Activated T-cell treated with anti-CD3 and anti-CD28 coated beads, Interleukin-2, amount 50 U/mL, for 24 hours (primary cell): ENCODE data around the gene JAZF1.

Experiments used
- DNase-seq: peaks from one replicate; pipeline ENCODE4 v3.0.0-alpha.2; 2020
- H3K27ac Mint-ChIP-seq: 2 replicates; pipeline ENCODE4 v1.8.0; 2020; ENCODE audit warnings: mild to moderate bottlenecking, mixed read lengths
- H3K27me3 Mint-ChIP-seq: 2 replicates; pipeline ENCODE4 v1.8.0; 2020; ENCODE audit warnings: mixed read lengths
- H3K36me3 Mint-ChIP-seq: 2 replicates; pipeline ENCODE4 v1.8.0; 2020; ENCODE audit warnings: low read depth, mixed read lengths
- H3K4me1 Mint-ChIP-seq: 2 replicates; pipeline ENCODE4 v1.8.0; 2020; ENCODE audit warnings: low read depth, mixed read lengths
- H3K4me3 Mint-ChIP-seq: 2 replicates; pipeline ENCODE4 v1.8.0; 2020; ENCODE audit warnings: mild to moderate bottlenecking, moderate library complexity, mixed read lengths
- H3K9me3 Mint-ChIP-seq: 2 replicates; pipeline ENCODE4 v1.8.0; 2020; ENCODE audit warnings: mixed read lengths

JAZF1 gene

DNA sequence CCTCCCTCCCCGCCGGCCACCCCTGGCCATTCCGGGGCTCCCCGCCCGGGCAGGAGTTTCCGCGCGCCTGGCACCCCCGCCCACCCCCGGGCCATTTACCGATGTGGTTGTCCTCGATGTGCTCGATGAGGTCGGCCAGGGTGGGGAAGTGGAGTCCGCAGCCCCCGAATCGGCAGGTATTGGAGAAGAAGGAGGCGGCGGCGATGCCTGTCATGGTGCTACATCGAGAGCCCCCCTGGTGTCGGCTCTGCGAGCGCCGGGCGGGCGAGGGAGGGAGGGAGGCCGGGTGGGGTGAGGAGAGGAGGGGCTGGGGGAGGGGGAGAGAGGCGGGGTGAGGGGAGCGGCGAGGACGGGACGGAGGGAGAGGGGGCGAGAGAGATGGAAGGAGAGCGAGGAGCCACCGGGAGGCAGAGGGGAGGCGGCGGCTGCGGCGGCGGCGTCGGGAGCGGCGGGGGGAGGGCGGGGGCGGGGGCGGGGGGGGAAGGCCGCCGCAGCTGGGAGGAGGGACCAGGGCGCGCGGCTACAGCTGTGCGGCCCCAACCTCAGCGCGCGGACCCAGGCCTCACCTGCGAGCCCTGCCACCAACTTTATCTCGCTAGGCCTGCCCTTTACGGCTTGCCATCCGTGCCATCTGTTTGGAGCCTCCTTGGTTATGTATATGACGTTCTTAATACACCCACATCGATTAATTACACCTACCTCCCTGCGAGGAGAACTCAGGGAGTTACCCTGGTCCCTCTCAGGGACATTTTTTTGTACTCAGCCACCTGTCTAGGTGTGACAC lies at the start of gene JAZF1:
TSS of gene JAZF1 (minus strand) at position 432 of the 784 bp plus-strand sequence.
- Mint-ChIP-seq H3K4me3 (peak within 1 kb of the TSS; percentile 79), H3K36me3 (no peaks in the 10 kb centered on the region), H3K27me3 (peaks cover 10% of the 10 kb centered on the region), H3K27ac (peak within 1 kb of the TSS; percentile 29), H3K4me1 (peaks cover 37% of the 10 kb centered on the region), H3K9me3 (no peaks in the 10 kb centered on the region)
- DNase-seq = peak; percentile 73

DNA sequence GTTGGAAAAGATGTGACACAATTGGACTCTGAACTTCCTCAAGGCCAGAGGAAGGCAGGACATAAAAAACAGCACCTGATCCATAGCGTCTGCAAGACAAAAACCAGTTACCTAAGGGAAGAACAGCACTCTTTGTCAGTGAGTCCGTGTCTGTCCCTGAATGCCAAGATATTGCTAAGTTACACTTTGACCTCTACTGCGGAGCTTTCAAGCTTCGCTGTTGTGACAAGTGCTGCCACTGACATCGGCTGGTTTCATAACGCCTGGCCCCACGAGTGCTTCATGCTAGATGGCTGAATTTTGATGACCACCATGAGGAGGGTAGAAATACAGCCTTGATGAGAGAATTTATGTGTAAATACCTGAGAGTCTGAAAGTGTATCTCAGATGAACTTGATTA lies 49.7 kb upstream of the JAZF1 start:
- no peak overlapping the region for H3K27ac Mint-ChIP-seq
- no peaks in the 10 kb centered on the region for H3K36me3 Mint-ChIP-seq
- H3K4me1 Mint-ChIP-seq = no peaks in the 10 kb centered on the region

DNA sequence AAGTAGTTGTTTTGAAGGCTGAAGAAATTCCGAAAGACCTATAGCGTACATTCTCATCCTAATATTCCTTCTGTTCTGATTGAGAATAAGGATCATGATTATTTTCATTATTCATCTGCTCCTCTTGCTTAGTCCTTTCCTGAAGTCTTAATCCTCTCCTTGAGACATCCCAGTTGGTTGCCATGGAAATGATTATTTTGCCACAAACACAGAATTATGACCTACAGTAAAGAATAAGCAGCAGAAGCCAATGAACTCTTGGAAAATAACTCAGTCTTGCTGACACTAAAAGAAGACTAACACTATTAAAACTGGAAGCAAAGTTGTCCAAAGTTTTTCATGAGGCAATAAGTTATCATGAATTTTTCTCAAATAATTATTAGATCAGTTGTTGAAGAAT lies 47.8 kb upstream of the JAZF1 start:
- DNase-seq = no peak
- Mint-ChIP-seq H3K4me1 (no peaks in the 10 kb centered on the region), H3K9me3 (no peaks in the 10 kb centered on the region), H3K27ac (no peak overlapping the region), H3K4me3 (no peak overlapping the region), H3K36me3 (no peaks in the 10 kb centered on the region), H3K27me3 (peaks cover 50% of the 10 kb centered on the region)

More for the DNA sequence above, 49.7 kb upstream of the JAZF1 start:
- H3K4me3 Mint-ChIP-seq = no peak overlapping the region
- no peaks in the 10 kb centered on the region for H3K9me3 Mint-ChIP-seq
- DNase-seq = no peak
- H3K27me3 Mint-ChIP-seq = peaks cover 53% of the 10 kb centered on the region

DNA sequence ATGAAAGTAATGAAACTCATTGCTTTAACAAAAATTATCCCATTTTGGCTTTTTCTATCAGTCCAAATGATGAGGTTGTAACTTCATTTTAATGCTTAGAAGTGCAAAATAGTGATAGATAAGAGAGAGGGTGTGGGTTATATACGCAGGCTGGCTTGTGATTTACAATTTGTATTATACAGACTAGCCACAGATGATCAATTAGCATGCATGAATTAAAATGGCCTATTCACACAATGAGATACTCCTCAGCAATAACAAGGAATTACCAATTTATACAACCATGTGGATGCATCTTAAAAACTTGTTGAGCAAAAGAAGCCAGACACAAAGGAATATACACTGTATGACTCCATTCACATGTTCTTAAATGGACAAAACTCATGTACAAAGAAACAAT lies 45.4 kb upstream of the JAZF1 start:
- no peaks in the 10 kb centered on the region for H3K4me1 Mint-ChIP-seq
- no peak overlapping the region for H3K4me3 Mint-ChIP-seq
- H3K36me3 Mint-ChIP-seq = no peaks in the 10 kb centered on the region
- DNase-seq = no peak
- H3K27me3 Mint-ChIP-seq = peaks cover 37% of the 10 kb centered on the region
- H3K27ac Mint-ChIP-seq = no peak overlapping the region
- H3K9me3 Mint-ChIP-seq = no peaks in the 10 kb centered on the region

DNA sequence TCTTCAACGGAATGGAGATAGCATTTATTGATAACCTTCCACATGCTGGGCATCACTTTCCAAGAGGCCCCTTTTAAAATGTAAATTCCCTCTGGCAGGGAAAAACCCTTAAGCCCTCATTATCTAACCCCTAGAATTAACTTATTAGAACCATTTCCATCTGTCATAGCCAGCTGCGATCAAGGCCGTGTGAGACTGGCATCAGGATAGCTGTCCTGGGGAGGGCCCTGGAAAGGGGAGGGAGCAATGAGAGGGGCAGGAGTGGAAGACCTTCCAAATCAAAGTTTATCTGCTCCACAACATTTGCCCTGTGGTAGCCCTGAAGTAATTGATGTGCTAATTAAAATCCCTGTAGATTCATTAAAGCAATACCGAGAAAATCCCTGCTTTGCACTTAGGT lies 45.0 kb upstream of the JAZF1 start:
- no peaks in the 10 kb centered on the region for H3K9me3 Mint-ChIP-seq
- H3K4me3 Mint-ChIP-seq = no peak overlapping the region
- H3K4me1 Mint-ChIP-seq = no peaks in the 10 kb centered on the region
- no peak overlapping the region for H3K27ac Mint-ChIP-seq
- H3K36me3 Mint-ChIP-seq = no peaks in the 10 kb centered on the region
- no peak for DNase-seq
- H3K27me3 Mint-ChIP-seq = peaks cover 41% of the 10 kb centered on the region

DNA sequence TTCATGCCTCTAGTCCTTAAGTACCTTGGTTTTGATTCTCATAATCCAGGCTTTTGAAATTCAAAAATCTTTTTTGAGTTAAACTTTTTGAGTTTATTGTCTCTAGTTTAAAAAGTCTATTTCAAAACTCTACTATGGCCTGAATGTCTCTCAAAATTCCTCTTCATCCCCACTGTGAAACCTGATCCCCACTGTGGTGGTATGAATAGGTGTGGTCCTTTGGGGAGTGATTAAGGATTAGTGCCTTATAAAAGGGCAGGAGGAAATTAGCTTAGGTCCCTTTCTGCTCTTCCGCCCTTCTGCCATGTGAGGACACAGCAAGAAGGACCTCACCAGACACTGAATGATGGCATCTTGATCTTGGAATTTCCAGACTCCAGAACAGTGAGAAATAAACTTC lies 44.1 kb upstream of the JAZF1 start:
- H3K4me3 Mint-ChIP-seq = no peak overlapping the region
- peaks cover 40% of the 10 kb centered on the region for H3K27me3 Mint-ChIP-seq
- no peak for DNase-seq
- no peaks in the 10 kb centered on the region for H3K36me3 Mint-ChIP-seq
- no peaks in the 10 kb centered on the region for H3K9me3 Mint-ChIP-seq
- H3K4me1 Mint-ChIP-seq = no peaks in the 10 kb centered on the region
- H3K27ac Mint-ChIP-seq = no peak overlapping the region

DNA sequence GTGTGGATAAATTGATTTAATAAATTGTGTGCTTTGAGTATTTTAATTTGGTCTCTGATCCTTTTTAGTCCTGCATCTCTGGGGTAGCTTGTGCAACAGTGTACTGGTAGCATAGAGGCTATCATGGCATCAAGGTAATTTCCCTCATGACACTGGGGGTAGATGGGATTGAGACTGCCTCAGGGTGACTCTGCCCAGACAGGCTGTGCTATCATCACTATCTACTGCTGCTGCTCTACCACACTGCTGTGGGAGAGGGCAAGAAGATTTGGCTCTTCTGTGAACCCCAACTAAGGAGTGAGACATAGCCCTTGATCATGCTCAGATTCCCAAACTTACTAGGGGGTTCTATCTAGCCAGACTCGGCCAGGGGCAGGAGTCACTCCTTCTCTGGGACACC lies 43.6 kb upstream of the JAZF1 start:
- Mint-ChIP-seq H3K36me3 (no peaks in the 10 kb centered on the region), H3K27ac (no peak overlapping the region), H3K4me1 (no peaks in the 10 kb centered on the region), H3K9me3 (no peaks in the 10 kb centered on the region), H3K4me3 (no peak overlapping the region), H3K27me3 (peaks cover 45% of the 10 kb centered on the region)
- no peak for DNase-seq

DNA sequence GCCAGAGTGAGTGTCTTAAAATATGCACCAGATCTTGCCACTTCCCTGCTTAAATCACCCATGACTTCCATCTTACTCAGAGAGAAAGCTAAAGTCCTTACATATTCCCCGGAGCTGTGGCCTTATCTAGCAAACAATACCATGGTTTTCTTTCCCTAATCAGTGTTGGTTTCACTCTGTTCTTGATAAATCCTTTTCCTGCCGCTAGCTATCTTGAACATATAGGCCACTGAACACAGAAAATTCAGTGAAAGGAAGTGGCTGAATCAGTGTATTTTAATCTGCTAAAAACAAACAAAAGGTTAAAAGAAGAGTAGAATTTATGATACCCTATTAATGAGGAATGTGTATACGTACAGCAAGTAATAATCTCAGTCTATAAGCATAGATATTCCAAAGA lies 42.0 kb upstream of the JAZF1 start:
- Mint-ChIP-seq H3K27ac (no peak overlapping the region), H3K27me3 (peaks cover 52% of the 10 kb centered on the region), H3K9me3 (no peaks in the 10 kb centered on the region), H3K4me1 (no peaks in the 10 kb centered on the region), H3K36me3 (no peaks in the 10 kb centered on the region), H3K4me3 (no peak overlapping the region)
- DNase-seq = no peak

DNA sequence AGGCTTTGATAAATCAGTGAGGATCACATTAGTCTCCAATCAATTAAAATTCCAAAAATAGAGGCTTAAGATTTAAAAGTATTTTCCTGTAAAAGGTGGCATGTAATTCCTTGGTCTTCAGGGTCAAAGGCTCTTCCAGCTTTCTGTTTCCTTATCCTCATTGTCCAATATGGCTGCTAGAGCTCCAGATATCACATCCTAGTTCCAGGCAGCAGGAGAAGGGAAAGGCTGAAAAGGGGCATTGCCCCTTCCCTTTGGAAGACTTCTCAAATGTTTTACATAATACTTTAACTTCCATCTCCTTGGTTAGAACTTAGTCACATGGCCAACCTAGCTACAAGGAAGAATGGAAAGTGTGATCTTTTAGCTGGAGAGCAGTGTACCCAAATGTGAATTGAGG lies 39.2 kb upstream of the JAZF1 start:
- Mint-ChIP-seq H3K9me3 (no peaks in the 10 kb centered on the region), H3K4me1 (no peaks in the 10 kb centered on the region), H3K27me3 (peaks cover 60% of the 10 kb centered on the region), H3K27ac (no peak overlapping the region), H3K36me3 (no peaks in the 10 kb centered on the region), H3K4me3 (no peak overlapping the region)
- no peak for DNase-seq

DNA sequence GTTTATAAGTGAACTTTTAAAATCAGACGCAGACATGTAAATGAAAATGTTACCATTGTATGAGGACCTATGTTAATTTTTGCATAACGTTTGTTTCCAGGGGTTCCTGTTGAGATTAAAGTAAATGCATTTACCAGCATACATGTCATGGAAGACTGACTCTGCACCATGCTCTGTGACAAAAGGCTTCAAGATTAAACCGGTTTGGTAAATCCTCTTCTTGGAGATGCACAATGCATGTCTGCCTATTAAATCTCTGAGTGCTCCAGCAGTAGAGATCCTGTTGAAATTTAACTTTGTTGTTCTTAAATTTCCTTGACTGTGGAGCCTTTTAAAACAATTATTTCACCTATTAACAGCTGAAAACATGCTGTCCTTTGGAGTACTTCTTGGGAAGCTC lies 36.5 kb upstream of the JAZF1 start:
- H3K4me1 Mint-ChIP-seq = no peaks in the 10 kb centered on the region
- peaks cover 64% of the 10 kb centered on the region for H3K27me3 Mint-ChIP-seq

DNA sequence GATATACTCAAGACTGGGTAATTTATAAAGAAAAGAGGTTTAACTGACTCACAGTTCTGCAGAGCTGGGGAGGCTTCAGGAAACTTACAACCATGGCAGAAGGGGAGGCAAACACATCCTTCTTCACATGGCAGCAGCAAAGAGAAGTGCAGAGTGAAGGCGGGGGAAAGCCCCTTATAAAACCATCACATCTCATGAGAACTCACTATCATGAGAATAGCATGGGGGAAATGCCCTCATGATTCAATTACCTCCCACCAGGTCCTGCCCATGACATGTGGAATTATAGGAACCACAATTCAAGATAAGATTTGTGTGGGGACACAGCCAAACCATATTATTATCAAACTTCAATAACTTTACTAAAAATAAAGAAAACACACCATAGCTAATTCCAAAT lies 30.4 kb upstream of the JAZF1 start:
- no peak for DNase-seq

More for the DNA sequence above, 36.5 kb upstream of the JAZF1 start:
- Mint-ChIP-seq H3K9me3 (peaks cover under 1% of the 10 kb centered on the region), H3K4me3 (no peak overlapping the region), H3K36me3 (no peaks in the 10 kb centered on the region), H3K27ac (no peak overlapping the region)
- DNase-seq = no peak

DNA sequence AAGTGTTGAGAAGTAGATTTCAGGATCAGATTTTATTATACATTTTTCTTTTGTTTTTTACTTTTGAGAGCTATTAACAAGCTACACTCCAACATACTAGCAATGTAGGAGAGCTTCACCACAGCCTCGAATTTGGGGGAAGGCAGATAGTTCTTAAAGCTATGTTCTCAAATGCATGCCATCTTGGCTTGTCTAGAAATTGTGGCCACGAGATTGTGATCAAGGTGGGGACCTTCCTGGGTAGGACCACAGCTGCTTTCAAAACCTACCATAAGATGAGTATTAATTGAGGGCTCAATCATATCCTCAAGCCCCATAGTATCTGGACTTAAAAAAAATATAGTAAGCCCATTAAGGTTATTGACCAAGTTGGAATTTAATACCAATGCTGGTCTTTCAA lies 27.9 kb upstream of the JAZF1 start:
- Mint-ChIP-seq H3K4me1 (peaks cover 52% of the 10 kb centered on the region), H3K36me3 (peaks cover 3% of the 10 kb centered on the region), H3K27ac (no peak overlapping the region), H3K9me3 (peaks cover 22% of the 10 kb centered on the region), H3K4me3 (no peak overlapping the region), H3K27me3 (peaks cover 13% of the 10 kb centered on the region)
- DNase-seq = no peak

More for the DNA sequence above, 30.4 kb upstream of the JAZF1 start:
- Mint-ChIP-seq H3K27me3 (peaks cover 33% of the 10 kb centered on the region), H3K27ac (no peak overlapping the region), H3K4me3 (no peak overlapping the region), H3K9me3 (peaks cover 22% of the 10 kb centered on the region), H3K4me1 (peaks cover 51% of the 10 kb centered on the region), H3K36me3 (peaks cover 3% of the 10 kb centered on the region)

DNA sequence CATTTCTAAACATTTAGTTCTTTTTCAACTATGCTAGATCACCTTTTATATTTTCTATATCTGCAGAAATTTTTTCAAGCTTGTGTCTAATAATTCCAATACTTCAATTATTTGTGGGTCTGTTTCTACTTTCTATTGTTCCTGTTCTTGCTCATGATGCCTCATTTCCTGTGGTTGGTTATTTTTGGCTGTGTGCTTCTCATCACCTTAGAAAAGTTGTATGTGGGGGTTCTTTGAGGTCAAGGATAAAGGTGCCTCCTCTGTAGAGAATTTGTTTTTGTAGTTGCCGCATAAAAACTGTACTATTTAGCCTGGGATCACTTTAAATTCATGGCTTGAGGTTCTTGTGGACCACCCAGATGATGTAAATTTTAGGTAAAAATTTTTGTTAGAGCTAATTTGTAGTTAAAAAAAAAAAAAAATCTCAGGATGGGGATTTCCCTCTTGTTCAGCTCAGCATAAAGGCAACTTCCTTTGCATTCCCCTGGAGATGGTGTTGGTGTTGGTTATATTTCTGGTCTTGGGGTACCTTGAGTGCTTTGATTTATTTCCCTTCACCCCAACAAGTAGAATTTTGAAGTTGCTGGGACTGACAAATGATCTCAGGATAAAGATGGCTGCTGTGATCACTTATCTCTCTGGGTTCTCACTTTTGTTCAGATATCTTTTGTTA lies 27.0 kb upstream of the JAZF1 start:
- Mint-ChIP-seq H3K4me1 (peaks cover 53% of the 10 kb centered on the region), H3K4me3 (peak overlapping the region; percentile 44), H3K9me3 (peaks cover 22% of the 10 kb centered on the region), H3K27me3 (peaks cover 21% of the 10 kb centered on the region), H3K27ac (peak overlapping the region; percentile 56), H3K36me3 (peaks cover 3% of the 10 kb centered on the region)
- no peak for DNase-seq

DNA sequence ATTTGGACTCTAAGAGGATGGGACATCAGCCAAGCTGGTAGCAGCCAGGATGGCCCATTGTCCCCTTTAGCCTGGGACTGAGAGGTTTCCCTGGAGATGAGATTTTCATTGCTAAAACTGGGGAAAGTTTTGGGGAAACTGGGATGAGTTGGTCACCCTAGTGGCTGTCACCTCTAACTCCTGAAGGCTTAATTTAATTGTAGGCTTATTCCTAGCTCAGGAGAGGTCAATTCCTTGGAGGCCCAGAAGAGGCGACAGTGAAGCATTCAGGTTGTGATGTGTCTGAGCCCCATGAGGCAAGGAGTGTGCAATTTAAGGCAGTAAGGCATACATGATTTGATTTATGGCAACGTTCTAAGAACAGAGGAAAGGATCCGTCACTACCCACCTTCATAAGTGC lies 24.9 kb upstream of the JAZF1 start:
- Mint-ChIP-seq H3K4me1 (peaks cover 40% of the 10 kb centered on the region), H3K9me3 (peaks cover 13% of the 10 kb centered on the region), H3K27me3 (peaks cover 39% of the 10 kb centered on the region), H3K4me3 (no peak overlapping the region), H3K27ac (no peak overlapping the region), H3K36me3 (peaks cover 3% of the 10 kb centered on the region)
- no peak for DNase-seq

DNA sequence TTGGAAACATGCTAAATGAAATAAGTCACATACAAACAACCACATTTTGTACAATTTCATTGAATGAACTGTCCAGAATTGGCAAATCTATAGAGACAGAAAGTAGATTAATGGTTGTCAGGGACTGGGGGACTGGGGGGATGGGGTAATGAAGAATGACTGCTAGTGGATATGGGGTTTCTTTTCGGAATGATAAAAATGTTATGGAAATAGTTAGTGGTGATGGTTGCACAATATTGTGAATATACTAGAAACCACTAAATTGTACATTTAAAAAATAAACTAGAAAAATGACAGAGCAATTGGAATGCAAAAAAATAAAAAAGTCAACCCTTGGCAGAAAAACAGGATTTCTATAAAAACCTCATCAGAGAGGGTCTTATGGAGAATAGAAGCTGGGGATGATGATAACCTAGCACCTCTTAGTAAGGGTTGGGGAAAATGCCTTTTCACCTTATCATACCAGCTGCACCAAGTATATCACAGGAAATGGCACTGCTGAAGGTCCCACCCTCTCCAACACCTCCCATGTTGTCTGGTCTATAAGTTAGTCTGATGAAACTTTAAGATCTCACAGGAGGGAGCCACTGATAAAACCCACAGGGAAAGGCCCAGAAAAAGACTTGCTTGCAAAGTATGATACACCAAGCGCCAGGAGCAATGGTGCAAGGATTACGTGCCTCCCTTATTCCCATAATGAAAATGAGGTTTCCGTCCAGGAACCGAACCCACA lies 23.1 kb upstream of the JAZF1 start:
- Mint-ChIP-seq H3K27me3 (peaks cover 40% of the 10 kb centered on the region), H3K9me3 (peaks cover 3% of the 10 kb centered on the region), H3K27ac (no peak overlapping the region), H3K4me1 (peaks cover 28% of the 10 kb centered on the region), H3K4me3 (no peak overlapping the region), H3K36me3 (no peaks in the 10 kb centered on the region)
- DNase-seq = no peak
